ENCODE results near the gene UFC1.

Gene UFC1

DNA sequence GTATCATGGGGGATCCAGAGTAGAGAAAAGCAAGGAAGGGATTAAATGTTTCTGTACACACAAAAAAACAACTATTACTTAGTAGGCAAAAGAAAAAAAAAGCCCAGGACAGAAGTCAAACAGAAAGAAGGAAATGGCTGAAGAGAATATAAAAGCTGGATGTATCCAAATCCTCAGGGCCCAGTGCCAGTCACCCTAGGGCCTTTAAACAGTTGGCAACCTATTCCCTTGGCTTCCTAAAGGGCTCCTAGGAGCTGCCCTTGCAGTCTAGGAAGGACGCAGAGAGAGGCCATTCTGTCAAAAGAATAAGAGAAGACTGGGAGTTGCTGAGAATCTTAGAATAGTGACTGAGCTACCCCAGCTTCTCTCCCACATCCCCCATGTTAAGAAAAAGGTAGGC is 18.6 kb downstream of the UFC1 start:
- DNase-seq = no peak

DNA sequence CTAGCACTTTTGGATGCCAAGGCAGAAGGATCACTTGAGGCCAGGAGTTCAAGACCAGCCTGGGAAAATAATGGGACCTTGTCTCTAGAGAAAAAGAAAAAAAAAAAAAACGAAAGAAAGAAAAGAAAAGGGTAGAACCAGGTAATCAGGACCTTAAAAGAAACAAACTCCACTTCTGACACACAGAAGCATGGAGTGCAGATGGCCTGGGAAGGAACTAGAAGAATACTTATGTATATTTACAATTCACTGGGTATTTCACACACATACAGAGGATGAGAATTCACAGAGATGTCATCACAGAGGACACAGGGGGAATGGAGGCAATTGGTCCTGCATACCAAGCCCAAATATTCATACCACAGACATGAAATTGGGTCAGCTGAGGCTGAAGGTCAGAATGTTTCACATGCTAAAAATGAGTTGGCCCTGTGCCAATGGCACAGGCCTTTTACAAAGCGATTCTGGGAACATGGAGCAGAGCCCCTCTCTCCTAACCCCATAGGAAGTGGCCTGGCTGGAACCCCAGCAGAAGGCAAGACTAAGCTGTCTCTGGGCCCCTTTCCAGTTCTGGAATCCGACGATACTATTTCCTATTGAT is 19.1 kb downstream of the UFC1 start:
- no peak for DNase-seq

GRCh38 chr1:161173711-161174110 is 19.9 kb downstream of the UFC1 start:
- DNase-seq = no peak

GRCh38 chr1:161174911-161175310 is 21.1 kb downstream of the UFC1 start:
- no peak for DNase-seq

DNA sequence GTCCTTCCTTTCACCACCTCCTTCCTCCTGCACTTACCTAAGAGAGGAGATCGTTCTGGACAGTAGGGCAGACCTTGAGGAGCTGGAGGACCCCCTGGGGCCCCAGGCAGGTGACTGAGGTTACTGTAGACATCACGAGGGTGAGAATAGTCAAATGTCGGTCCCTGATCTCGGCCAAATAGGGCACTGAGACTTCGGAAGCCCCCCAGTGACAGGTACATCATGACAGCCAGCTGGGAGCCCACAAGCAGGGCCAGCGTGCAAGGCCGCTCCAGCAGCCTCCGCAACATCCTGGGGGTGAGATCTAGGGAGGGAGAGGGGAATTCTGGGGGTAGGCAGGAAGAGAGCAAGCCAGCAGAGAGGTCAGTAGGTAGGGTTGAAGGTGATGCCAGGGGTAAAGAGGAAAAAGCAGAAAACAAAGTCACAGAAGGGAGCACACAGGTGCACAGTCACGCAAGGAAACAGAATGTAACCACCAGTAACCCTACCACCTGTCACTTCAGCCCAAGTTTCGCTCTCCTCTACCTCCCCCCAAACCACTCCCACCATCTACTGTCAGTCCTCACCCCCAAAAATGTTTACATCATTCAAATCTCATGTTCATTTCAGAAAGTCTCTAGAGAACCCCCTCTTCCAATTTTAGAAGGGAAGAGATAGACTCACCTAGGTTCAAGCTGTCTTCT is 22.1 kb downstream of the UFC1 start:
- no peak for DNase-seq

- no peak for DNase-seq
Measured at GRCh38 chr1:161176468-161177111, 22.8 kb downstream of the UFC1 start.

GRCh38 chr1:161177112-161177935 is 23.5 kb downstream of the UFC1 start, which contains the start of gene B4GALT3:
B4GALT3 (minus strand) TSS chr1:161177507; CDS start chr1:161176060, 1,447 bp downstream.
- peak in 1 of 2 experiments; percentile 75 for DNase-seq

- DNase-seq = no peak
Measured at GRCh38 chr1:161177936-161178244, 24.1 kb downstream of the UFC1 start.

- DNase-seq = no peak
Measured at GRCh38 chr1:161179698-161180097, 25.9 kb downstream of the UFC1 start.

DNA sequence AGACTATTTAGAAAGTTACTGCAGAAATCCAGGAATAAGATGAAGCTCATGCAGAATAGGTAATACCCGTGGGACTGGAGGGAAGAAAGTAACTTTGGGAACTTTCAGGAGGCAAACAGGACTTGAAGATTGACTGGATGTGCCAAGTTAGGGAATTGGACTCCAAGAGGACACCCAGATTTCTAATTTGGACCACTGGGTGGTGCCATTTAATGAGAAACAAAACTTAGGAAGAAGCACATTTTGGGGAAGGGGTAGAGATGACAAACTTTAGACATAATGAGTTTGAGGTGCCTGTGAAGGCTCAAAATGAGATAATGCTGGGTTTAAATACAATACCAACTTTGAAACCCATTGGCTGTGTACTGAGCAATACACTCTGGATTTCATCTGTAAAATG is 26.9 kb downstream of the UFC1 start:
- DNase-seq = no peak

GRCh38 chr1:161182214-161182613 is 28.4 kb downstream of the UFC1 start:
- DNase-seq = no peak

DNA sequence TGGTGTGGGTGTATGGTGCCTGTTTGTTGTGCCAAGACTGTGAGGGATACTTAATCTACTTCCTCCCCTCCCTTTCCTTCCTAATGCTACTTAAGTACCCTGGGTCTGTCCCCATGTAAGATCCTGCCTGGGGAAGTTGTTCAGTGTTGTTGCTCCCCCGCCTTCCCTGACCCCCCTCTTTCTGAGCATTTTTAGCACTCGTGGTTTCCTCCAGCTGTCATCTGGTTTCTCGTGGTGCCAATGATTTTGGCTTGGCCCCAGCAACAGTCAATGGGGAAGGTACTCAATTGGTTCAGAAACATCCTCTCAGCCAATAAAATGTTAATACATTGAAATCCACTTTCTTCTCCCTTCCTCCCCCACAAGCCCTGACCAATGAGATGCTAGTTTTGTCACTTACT is 31.5 kb downstream of the UFC1 start:
- no peak for DNase-seq

DNA sequence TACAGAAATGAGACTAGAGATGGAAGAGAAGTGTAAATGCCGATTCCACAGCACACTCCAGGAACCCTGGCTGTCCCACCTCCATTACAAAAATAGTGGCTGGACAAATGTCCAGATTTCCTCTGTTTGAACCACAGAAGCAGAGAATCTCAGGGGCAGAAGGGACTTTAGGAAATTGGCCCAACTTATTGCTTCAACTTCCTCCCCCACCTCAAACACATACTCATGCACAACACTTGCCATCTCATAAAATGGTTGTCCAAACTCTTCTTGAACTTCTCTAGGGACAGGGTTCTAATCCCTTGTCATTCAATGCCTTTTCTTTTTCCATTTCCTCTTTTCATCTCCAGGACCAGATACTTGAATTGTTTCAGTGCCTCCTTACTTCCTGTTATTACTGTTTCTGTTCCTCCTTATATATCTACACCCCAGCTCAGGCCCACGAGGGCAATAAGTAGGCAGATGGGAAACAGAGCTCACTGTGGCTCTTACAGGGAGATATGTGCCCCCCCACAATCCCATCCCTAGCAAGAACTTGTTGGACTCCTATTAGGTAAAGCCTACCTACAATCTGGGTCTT is 32.0 kb downstream of the UFC1 start:
- DNase-seq = no peak

GRCh38 chr1:161187311-161187710 is 33.5 kb downstream of the UFC1 start:
- DNase-seq = no peak

DNA sequence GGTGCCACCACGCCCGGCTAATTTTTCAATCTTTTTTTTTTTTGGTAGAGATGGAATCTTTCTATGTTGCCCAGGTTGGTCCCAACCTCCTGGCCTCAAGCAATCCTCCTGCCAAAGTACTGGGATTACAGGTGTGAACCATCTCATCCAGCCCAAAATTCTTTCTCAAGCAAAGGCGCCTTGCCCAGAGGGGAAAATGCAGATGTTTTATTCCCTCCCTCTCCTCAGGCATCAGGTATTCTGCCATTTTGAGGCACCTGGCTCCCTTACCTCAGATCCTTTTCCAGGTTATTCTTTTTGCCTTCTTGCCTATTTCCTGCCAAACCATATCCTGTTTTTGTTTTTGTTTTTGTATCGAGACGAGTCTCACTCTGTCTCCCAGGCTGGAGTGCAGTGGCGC is 34.6 kb downstream of the UFC1 start:
- no peak for DNase-seq

GRCh38 chr1:161189036-161189435 is 35.3 kb downstream of the UFC1 start:
- DNase-seq = no peak

GRCh38 chr1:161190962-161191521 is 37.3 kb downstream of the UFC1 start:
- DNase-seq = no peak

DNA sequence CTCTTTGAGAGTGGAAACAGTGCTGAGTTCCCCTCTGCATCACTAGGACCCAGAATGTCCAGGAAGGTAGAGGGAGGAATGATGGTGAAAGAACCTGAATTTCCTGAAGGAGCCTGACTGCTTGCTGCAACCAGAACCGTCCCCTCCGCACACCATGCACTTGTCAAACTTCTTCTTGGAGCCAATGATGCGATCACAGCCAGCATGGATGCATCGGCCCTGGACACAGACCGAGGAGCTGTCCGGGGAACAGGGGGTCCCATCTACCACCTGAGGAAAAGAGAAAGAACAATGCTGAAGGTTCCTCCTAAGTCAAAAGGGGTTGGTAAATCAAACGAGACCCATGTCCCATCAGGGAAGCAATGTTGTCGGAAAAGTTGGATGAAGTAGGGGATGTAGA is 38.2 kb downstream of the UFC1 start:
- DNase-seq = no peak

- no peak for DNase-seq
Measured at GRCh38 chr1:161192476-161193465, 39.0 kb downstream of the UFC1 start.

- DNase-seq = no peak
Measured at GRCh38 chr1:161193561-161194235, 39.9 kb downstream of the UFC1 start.

- no peak for DNase-seq
Measured at GRCh38 chr1:161195171-161195570, 41.4 kb downstream of the UFC1 start.

Data from cerebellar nuclear complex (tissue), 1 donor.